Left lung (tissue), 10 donors: ENCODE results near the gene BCAS3. TPM values are rescaled to one million over a fixed set of nuclear protein-coding genes. Genes with fewer than 3 reads are reported as not detected.

Experiments
- ATAC-seq: fragments of 200-7000 bp; cut with Tn5 transposase; one replicate; pipeline ENCODE4 v1.9.1; 2020; ENCODE audit warnings: moderate library complexity
- DNase-seq, 4 donors: peaks; one replicate each; pipeline ENCODE4 v3.0.0-alpha.2; 2013 to 2020
- H3K27ac ChIP-seq, 2 donors: fragments of 200-600 bp; sonication (generic) in 1 of 2; one replicate each; pipeline versions ENCODE4 v1.5.0 to v1.8.0; 2020 to 2021
- H3K27me3 ChIP-seq, 2 donors: fragments of 200-600 bp; sonication (generic) in 1 of 2; one replicate each; pipeline versions ENCODE4 v1.5.0 to v1.8.0; 2020 to 2021
- H3K36me3 ChIP-seq, 2 donors: fragments of 200-600 bp; sonication (generic) in 1 of 2; one replicate each; pipeline versions ENCODE4 v1.5.0 to v1.8.0; 2020 to 2021
- H3K4me1 ChIP-seq, 2 donors: fragments of 200-600 bp; one replicate each; pipeline ENCODE4 v1.8.0; 2021
- H3K4me3 ChIP-seq, 2 donors: fragments of 200-600 bp; sonication (generic) in 1 of 2; one replicate each; pipeline versions ENCODE4 v1.5.0 to v1.8.0; 2020 to 2021; ENCODE audit warnings: mild to moderate bottlenecking in 1 of 2
- H3K9me3 ChIP-seq, 2 donors: fragments of 200-600 bp; sonication (generic) in 1 of 2; one replicate each; pipeline versions ENCODE4 v1.5.0 to v1.8.0; 2020 to 2021
- intact Hi-C, 2 donors: fragments of 100-400 bp; cut with DNase I; formaldehyde crosslinking; loops; one replicate each; pipeline versions ENCODE4 v1.11.2 to v1.14.2; 2022
- polyA plus RNA-seq, 6 donors: library from polyadenylated mRNA; unstranded; fragments of 120-200 nt; gene quantifications; one replicate each; pipeline ENCODE4 v1.2.1, GENCODE V29; 2013; ENCODE audit not compliant: insufficient read length in 6 of 6
- total RNA-seq, 2 donors: library from RNA; stranded (reverse); fragmentation: NEBNext Ultra II Directional; extraction: Animal tissue kit (Norgen Biotek cat#: 25700); gene quantifications; one replicate each; pipeline ENCODE4 v1.2.1, GENCODE V29; 2021
- TF ChIP-seq, protein P1 (sequence below), 2 donors: fragments of 200-600 bp; sonication (generic) in 1 of 2; IDR thresholded peaks; one replicate each; pipeline versions ENCODE4 v1.5.0 to v1.8.0; 2021; ENCODE audit warnings: antibody characterized with exemption in 2 of 2
- donor health status: DM: no; HTN: yes; CAD: no.
- donor health status: DM: no; HTN: no; CAD: no.

BCAS3 gene
- total and polyA plus RNA-seq, 8 donors = 21.2 to 29.6 (median 28.0) TPM

DNA sequence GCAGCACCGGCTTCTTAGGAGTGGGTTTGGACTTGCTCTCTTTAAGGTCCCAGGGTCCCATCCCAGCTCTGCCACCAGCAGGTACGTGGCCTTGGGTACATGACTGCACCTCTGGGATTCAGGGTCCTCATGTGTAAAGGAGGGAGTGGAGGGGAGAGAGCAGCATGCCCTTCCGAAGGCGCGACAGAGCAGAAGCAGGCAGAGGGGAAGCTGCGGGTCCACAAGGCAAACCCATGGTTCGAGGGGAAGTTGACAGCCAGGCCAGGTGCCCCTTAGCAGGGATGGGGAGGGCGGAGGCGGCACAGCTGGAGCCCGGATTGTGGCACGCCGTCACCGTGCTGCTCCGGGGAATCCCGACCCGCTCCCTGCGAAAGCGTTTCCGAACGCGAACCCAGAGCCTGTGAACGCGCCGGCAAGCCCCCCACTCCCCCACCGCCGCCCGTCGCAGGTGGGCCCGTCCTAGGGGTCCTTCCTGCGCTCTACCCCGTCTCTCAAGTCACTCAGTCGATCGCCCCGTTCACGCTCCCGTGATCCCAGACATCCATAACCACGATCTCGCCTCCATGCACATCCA is 717.8 kb downstream of the BCAS3 start:
- Histone ChIP-seq H3K4me1 (peaks cover 7 to 40% of the 10 kb centered on the region in 2 donors), H3K4me3 (peak overlapping the region; percentile 37 to 53), H3K27me3 (peaks cover 34 to 67% of the 10 kb centered on the region in 2 donors)

GRCh38 chr17:61395983-61396585 is 718.4 kb downstream of the BCAS3 start:
- H3K4me1 ChIP-seq = peaks cover 7 to 45% of the 10 kb centered on the region in 2 donors
- no peaks in the 10 kb centered on the region for H3K9me3 ChIP-seq
- peak overlapping the region; percentile 89 to 94 for H3K27ac ChIP-seq
- ATAC-seq (peak; percentile 1), DNase-seq (peak in 2 of 4 donors; percentile 53 to 77)
- H3K27me3 ChIP-seq = peaks cover 39 to 73% of the 10 kb centered on the region in 2 donors
- peak overlapping the region; percentile 37 to 53 for H3K4me3 ChIP-seq
- H3K36me3 ChIP-seq = no peaks in the 10 kb centered on the region
- intact Hi-C loops = loop anchor here in 1 of 2 donors (10.0 kb wide), 1 partner anchor 391 kb away; no protein-coding TSS in a partner anchor
- TF ChIP-seq, protein P1, sequence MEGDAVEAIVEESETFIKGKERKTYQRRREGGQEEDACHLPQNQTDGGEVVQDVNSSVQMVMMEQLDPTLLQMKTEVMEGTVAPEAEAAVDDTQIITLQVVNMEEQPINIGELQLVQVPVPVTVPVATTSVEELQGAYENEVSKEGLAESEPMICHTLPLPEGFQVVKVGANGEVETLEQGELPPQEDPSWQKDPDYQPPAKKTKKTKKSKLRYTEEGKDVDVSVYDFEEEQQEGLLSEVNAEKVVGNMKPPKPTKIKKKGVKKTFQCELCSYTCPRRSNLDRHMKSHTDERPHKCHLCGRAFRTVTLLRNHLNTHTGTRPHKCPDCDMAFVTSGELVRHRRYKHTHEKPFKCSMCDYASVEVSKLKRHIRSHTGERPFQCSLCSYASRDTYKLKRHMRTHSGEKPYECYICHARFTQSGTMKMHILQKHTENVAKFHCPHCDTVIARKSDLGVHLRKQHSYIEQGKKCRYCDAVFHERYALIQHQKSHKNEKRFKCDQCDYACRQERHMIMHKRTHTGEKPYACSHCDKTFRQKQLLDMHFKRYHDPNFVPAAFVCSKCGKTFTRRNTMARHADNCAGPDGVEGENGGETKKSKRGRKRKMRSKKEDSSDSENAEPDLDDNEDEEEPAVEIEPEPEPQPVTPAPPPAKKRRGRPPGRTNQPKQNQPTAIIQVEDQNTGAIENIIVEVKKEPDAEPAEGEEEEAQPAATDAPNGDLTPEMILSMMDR (IDR thresholded peaks at IDR 0.05) = no peak

More for the DNA sequence above, 717.8 kb downstream of the BCAS3 start:
- Histone ChIP-seq H3K27ac (peak overlapping the region; percentile 89 to 94), H3K36me3 (no peaks in the 10 kb centered on the region), H3K9me3 (no peaks in the 10 kb centered on the region)
- ATAC-seq (no peak), DNase-seq (no peak)
- TF ChIP-seq, protein P1 (IDR thresholded peaks at IDR 0.05) = no peak
- intact Hi-C loops = loop anchor here in 1 of 2 donors (10.0 kb wide), 1 partner anchor 391 kb away; no protein-coding TSS in a partner anchor

DNA sequence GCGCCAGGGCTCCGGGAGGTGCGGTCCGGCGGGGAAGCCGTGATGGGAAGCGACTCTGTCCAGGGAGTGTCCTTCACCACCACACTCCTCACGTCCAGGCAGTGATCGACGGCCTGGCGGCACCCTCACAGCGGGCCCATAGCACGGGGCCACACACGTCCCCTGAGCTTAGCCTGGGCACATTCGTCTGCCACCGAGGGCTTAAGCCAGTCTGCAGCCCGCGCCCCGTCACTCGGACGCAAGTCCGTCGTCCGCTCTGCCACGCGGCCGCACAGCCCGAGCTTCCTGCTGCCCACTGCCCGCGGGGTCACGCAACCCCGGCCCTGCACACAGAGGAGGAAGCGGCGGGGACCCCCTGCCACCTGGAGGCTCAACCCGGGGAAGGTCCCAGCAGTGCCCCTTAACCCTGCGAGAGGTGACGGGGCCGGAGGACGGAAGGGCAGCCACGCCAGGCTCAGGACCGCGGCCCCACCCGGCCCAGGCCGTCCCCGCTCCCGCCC is 719.0 kb downstream of the BCAS3 start:
- Histone ChIP-seq H3K27ac (peak overlapping the region; percentile 89 to 94), H3K9me3 (no peaks in the 10 kb centered on the region), H3K36me3 (no peaks in the 10 kb centered on the region), H3K4me3 (peak overlapping the region; percentile 37 to 53), H3K4me1 (peaks cover 7 to 45% of the 10 kb centered on the region in 2 donors), H3K27me3 (peaks cover 45 to 78% of the 10 kb centered on the region in 2 donors)
- DNase-seq = peak in 2 of 4 donors; percentile 52 to 80
- intact Hi-C loops = loop anchor here in 1 of 2 donors (10.0 kb wide), 1 partner anchor 392 kb away; no protein-coding TSS in a partner anchor
- TF ChIP-seq, protein P1 (IDR thresholded peaks at IDR 0.05) = no peak
- ATAC-seq = no peak

DNA sequence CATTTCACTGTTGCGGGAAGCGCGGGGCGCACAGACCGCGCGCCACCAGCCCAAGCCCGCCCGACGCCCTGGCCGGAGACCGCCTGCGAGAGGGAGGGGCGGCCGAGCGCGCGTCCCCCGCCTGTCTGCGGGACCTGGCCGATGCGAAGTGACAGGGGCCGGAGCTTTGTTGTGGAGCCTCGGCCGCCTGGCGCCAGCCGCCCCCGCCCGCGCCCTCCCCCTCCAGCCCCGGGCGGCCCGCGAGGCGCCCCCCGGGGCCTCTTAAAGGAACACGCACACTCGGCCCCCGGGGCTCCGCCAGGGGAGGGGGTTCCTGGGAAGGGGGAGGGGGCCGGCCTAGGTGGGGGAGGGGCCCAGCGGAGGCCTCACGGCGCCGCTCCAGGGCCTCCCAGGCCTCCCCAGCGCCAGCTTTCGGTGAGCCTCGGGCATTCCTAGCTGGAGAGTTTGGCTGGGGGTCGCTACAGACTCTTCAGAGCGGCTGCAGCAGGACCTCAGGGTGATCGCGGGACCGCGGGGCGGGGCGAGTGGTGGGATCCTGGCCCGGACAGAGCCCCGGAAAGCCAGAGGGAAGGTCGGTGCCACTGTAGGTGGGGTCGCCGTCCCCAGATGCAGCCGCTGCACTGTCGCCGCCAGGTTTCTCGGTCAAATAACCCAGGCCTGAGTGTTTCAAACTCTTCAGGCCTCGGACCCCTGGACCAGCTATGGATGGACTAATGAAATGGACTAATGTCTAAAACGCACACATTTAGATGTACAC is 719.6 kb downstream of the BCAS3 start:
- TF ChIP-seq, protein P1 (IDR thresholded peaks at IDR 0.05) = no peak
- DNase-seq = peak in 3 of 4 donors; percentile 74 to 89 (median 78)
- intact Hi-C loops = loop anchor here in 1 of 2 donors (10.0 kb wide), 1 partner anchor 392 kb away; no protein-coding TSS in a partner anchor
- peak; percentile 7 for ATAC-seq
- peak overlapping the region; percentile 37 to 53 for H3K4me3 ChIP-seq
- H3K27me3 ChIP-seq = peaks cover 50 to 85% of the 10 kb centered on the region in 2 donors
- no peaks in the 10 kb centered on the region for H3K9me3 ChIP-seq
- H3K36me3 ChIP-seq = no peaks in the 10 kb centered on the region
- peak overlapping the region; percentile 89 to 94 for H3K27ac ChIP-seq
- H3K4me1 ChIP-seq = peaks cover 7 to 45% of the 10 kb centered on the region in 2 donors
